BE2C (cell line): ENCODE data around the gene SYNE4.
A peak's percentile ranks its signal among the peaks of the same experiment; 100 is the strongest.

Source experiments
- DNase-seq: peaks from one replicate; pipeline ENCODE4 v3.0.0-alpha.2; 2020
- H3K27me3 ChIP-seq: fragments of 250-450 bp; sonication (Bioruptor Pico); 2 replicates; pipeline ENCODE4 v1.5.1; 2020; ENCODE audit warnings: mild to moderate bottlenecking
- H3K36me3 ChIP-seq: fragments of 250-450 bp; sonication (Bioruptor Pico); 2 replicates; pipeline ENCODE4 v1.5.1; 2020; ENCODE audit warnings: mild to moderate bottlenecking
- H3K4me1 ChIP-seq: fragments of 250-450 bp; sonication (Bioruptor Pico); 2 replicates; pipeline ENCODE4 v1.5.1; 2020
- H3K4me3 ChIP-seq: 2 replicates; pipeline ENCODE4 v1.5.1; 2011; ENCODE audit warnings: low read depth, low read length
- H3K9me3 ChIP-seq: fragments of 250-450 bp; sonication (Bioruptor Pico); 2 replicates; pipeline ENCODE4 v1.5.1; 2020
- TF ChIP-seq, protein P1 (sequence below): IDR thresholded peaks from 2 replicates; pipeline ENCODE4 v1.5.1; 2012; ENCODE audit warnings: mild to moderate bottlenecking, low read depth, low read length

The SYNE4 gene

DNA sequence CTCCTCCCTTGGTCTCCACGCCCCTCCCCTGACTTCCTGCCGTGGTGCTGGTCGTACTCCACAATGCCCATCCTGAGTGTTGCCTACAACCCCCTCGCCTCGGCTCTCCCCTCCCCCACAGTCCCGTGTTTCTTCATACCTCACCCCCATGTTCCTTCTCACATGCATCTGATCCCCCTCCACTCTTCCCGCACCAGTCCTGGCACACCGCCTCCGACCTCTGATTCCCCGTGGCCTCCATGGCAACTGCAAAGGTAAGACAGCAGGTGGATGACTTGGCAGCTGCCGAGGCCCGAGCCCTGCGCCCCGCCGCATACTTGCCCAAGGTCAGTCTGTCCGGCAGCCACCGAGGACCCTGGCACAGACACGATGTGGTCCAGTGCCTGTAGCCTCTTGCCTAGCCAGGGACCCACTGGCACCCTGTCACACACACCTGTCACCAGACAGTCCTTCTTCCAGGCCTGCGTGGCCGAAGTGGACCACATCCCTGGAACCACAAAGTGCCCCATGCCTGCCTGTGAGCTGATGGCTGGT lies 29.7 kb downstream of the SYNE4 start:
- no peaks in the 10 kb centered on the region for H3K9me3 ChIP-seq
- TF ChIP-seq, protein P1, sequence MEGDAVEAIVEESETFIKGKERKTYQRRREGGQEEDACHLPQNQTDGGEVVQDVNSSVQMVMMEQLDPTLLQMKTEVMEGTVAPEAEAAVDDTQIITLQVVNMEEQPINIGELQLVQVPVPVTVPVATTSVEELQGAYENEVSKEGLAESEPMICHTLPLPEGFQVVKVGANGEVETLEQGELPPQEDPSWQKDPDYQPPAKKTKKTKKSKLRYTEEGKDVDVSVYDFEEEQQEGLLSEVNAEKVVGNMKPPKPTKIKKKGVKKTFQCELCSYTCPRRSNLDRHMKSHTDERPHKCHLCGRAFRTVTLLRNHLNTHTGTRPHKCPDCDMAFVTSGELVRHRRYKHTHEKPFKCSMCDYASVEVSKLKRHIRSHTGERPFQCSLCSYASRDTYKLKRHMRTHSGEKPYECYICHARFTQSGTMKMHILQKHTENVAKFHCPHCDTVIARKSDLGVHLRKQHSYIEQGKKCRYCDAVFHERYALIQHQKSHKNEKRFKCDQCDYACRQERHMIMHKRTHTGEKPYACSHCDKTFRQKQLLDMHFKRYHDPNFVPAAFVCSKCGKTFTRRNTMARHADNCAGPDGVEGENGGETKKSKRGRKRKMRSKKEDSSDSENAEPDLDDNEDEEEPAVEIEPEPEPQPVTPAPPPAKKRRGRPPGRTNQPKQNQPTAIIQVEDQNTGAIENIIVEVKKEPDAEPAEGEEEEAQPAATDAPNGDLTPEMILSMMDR = no peak
- no peaks in the 10 kb centered on the region for H3K4me1 ChIP-seq
- no peaks in the 10 kb centered on the region for H3K27me3 ChIP-seq
- DNase-seq = no peak
- no peaks in the 10 kb centered on the region for H3K36me3 ChIP-seq
- H3K4me3 ChIP-seq = no peak overlapping the region

DNA sequence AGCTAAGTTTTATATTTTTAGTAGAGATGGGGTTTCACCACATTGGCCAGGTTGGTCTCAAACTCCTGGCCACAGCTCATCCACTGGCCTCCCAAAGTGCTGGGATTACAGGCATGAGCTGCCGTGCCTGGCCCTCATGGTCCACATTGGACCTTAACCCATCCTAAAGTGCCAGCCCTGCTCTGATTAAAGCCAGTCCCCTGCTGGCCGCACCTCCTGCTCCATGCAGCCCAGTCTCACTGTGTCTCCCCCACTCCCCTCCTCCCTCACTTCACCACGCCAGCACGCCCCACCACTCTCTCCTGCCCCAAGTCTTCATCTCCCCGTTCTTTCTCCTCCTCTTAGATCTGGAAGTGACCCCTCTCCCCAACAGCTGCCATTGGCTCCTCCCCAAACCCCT lies 30.3 kb downstream of the SYNE4 start:
- Histone ChIP-seq H3K4me3 (no peak overlapping the region), H3K27me3 (no peaks in the 10 kb centered on the region), H3K9me3 (no peaks in the 10 kb centered on the region), H3K36me3 (no peaks in the 10 kb centered on the region), H3K4me1 (no peaks in the 10 kb centered on the region)
- DNase-seq = no peak
- TF ChIP-seq, protein P1 = no peak

- Histone ChIP-seq H3K9me3 (no peaks in the 10 kb centered on the region), H3K27me3 (no peaks in the 10 kb centered on the region), H3K36me3 (no peaks in the 10 kb centered on the region), H3K4me1 (no peaks in the 10 kb centered on the region), H3K4me3 (no peak overlapping the region)
- DNase-seq = peak; percentile 75
- TF ChIP-seq, protein P1 = peak; percentile 58
Observed at GRCh38 chr19:35977446-35978222, 31.0 kb downstream of the SYNE4 start.

DNA sequence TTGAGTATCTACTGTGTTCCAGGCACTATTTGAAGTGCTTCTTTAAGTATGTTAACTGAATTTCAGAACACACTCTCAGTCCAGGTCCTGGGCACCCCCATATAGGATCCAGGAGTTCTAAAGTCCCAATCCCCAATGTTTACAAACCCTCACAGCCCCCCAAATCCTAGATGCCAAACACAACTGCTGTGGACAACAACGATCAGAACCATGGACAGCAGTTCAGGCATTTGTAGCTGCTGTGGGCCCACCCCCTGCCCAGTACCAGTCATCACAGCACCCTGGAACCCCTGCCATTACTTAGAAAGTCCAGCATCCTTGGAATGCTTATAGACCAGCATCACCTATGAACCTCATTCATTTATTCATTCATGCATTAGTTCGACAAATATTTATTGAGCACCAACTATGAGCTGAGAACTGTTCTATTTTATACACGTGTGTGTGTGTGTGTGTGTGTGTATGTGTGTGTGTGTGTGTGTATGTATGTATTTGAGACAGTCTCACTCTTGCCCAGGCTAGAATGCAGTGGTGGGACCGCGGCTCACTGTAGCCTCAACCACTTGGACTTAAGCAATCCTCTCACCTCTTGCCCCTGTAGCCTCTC lies 32.9 kb downstream of the SYNE4 start:
- TF ChIP-seq, protein P1 = no peak
- Histone ChIP-seq H3K9me3 (no peaks in the 10 kb centered on the region), H3K4me1 (no peaks in the 10 kb centered on the region), H3K4me3 (no peak overlapping the region), H3K27me3 (no peaks in the 10 kb centered on the region), H3K36me3 (no peaks in the 10 kb centered on the region)
- no peak for DNase-seq

GRCh38 chr19:35973487-35973886 lies 35.1 kb downstream of the SYNE4 start:
- no peaks in the 10 kb centered on the region for H3K9me3 ChIP-seq
- no peaks in the 10 kb centered on the region for H3K4me1 ChIP-seq

More at GRCh38 chr19:35973487-35973886, 35.1 kb downstream of the SYNE4 start:
- Histone ChIP-seq H3K4me3 (no peak overlapping the region), H3K36me3 (no peaks in the 10 kb centered on the region), H3K27me3 (no peaks in the 10 kb centered on the region)
- no peak for DNase-seq
- TF ChIP-seq, protein P1 = no peak
